Measurements from ENCODE around the gene DOK4.

DOK4 gene

GRCh38 chr16:57476546-57477410, 9.5 kb downstream of the DOK4 start:
- DNase-seq (ENCODE audit: low spot score), result no peak

- no peak for DNase-seq (ENCODE audit: low spot score)
These were observed 10.5 kb downstream of the DOK4 start for GRCh38 chr16:57475711-57476339.

GRCh38 chr16:57474671-57475661, 11.3 kb downstream of the DOK4 start:
- no peak for DNase-seq (ENCODE audit: low spot score)

- DNase-seq (ENCODE audit: low spot score), result no peak
These were observed 12.4 kb downstream of the DOK4 start for GRCh38 chr16:57473906-57474305.

- DNase-seq (ENCODE audit: low spot score), result no peak
These were observed 13.0 kb downstream of the DOK4 start for GRCh38 chr16:57473176-57473840.

GRCh38 chr16:57472665-57473060, 13.6 kb downstream of the DOK4 start:
- DNase-seq (ENCODE audit: low spot score), result no peak

GRCh38 chr16:57471852-57472664, 14.2 kb downstream of the DOK4 start:
- no peak for DNase-seq (ENCODE audit: low spot score)

GRCh38 chr16:57471209-57471608, 15.1 kb downstream of the DOK4 start:
- DNase-seq (ENCODE audit: low spot score), result no peak

- no peak for DNase-seq (ENCODE audit: low spot score)
These were observed 15.6 kb downstream of the DOK4 start for GRCh38 chr16:57470711-57471110.

- DNase-seq (ENCODE audit: low spot score), result no peak
These were observed 16.3 kb downstream of the DOK4 start for GRCh38 chr16:57469917-57470470.

GRCh38 chr16:57469046-57469445, 17.2 kb downstream of the DOK4 start:
- no peak for DNase-seq (ENCODE audit: low spot score)

- no peak for DNase-seq (ENCODE audit: low spot score)
These were observed 17.9 kb downstream of the DOK4 start for GRCh38 chr16:57468346-57468745.

- DNase-seq (ENCODE audit: low spot score), result no peak
These were observed 21.8 kb downstream of the DOK4 start for GRCh38 chr16:57464523-57464922.

GRCh38 chr16:57462978-57463362, 23.3 kb downstream of the DOK4 start:
- DNase-seq (ENCODE audit: low spot score), result no peak

- DNase-seq (ENCODE audit: low spot score), result peak; percentile 70
These were observed 23.9 kb downstream of the DOK4 start, which contains the start of gene POLR2C for GRCh38 chr16:57462209-57462977. POLR2C (plus strand) TSS chr16:57462679; CDS start chr16:57462725, 46 bp downstream.

GRCh38 chr16:57452021-57452420, 34.3 kb downstream of the DOK4 start:
- no peak for DNase-seq (ENCODE audit: low spot score)

- DNase-seq (ENCODE audit: low spot score), result peak; percentile 84
These were observed 38.9 kb downstream of the DOK4 start, which contains the start of the genes CIAPIN1 and COQ9 for GRCh38 chr16:57447186-57447962. CIAPIN1 (minus strand) TSS chr16:57447385; CDS start chr16:57440928, 6,457 bp downstream. COQ9 (plus strand) TSS chr16:57447479; CDS start chr16:57447506, 27 bp downstream.

GRCh38 chr16:57446531-57447185, 39.6 kb downstream of the DOK4 start:
- peak; percentile 3 for DNase-seq (ENCODE audit: low spot score)

Measured in globus pallidus (tissue), 1 donor.